ENCODE measurements around the gene PPIL1. TPM values are rescaled to one million over a fixed set of nuclear protein-coding genes. Genes with fewer than 3 reads are reported as not detected.

Gene PPIL1
- total RNA-seq, 2 experiments from 2014 or later = 27.0 to 29.3 TPM

DNA sequence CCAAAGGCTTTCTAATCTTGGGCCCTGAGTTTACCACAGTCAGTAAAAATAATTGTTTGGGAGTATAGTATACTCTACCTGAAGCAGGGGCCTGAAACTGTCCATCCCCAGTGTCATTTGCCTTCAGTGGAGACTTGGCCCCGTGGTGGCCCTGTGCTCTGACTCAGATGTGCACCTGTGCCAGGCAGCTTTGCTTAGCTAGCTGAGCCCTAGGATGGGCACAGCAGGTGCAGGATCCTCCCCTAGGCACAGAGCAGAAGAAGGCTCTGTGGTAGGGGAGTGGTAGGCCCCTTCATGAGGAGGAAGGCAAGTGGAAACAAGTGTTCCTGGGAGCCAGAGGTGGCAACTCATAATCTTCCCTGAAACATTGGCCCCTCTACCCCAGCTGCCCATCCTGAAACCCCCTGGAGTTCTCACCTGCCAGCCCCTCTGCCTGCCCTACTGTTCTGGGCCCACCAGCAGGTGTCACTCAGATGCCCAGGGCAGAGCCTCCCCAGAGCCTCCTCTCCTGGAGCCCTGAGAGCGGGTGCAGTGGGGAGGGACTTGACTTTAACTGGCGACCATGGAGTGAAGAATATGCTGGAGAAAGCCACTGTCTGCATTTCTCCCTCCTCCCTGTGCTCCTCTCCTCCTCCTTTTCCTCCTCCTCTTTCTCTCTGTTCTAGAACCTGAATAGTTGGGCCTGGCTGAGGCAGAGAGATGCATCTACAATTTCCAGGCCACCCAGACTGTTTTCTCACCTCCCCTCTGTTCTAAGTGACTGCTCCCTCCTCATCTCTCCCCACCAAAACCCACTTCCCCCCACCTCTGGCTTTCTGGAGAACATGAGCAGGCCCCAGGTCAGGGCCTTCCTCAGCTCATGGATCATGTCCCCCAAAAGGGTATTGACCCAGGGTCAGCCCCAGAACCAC is 38.2 kb downstream of the PPIL1 start:
- no peaks in the 10 kb centered on the region for H3K36me3 Mint-ChIP-seq (ENCODE audit: low read depth)
- peaks cover 51% of the 10 kb centered on the region for H3K27me3 Mint-ChIP-seq
- POLR2A ChIA-PET = no interaction called here
- no peak overlapping the region for H3K4me3 Mint-ChIP-seq
- no peak for DNase-seq
- no peak overlapping the region for H3K27ac Mint-ChIP-seq
- H3K9me3 Mint-ChIP-seq = no peaks in the 10 kb centered on the region
- CTCF ChIA-PET = interaction anchor here (0.6 to 3.0 kb wide), 8 partner anchors 9 to 490 kb away, joined by 3 to 9 read pairs (median 4); no protein-coding TSS in a partner anchor
- H3K4me1 Mint-ChIP-seq = peaks cover 15% of the 10 kb centered on the region

DNA sequence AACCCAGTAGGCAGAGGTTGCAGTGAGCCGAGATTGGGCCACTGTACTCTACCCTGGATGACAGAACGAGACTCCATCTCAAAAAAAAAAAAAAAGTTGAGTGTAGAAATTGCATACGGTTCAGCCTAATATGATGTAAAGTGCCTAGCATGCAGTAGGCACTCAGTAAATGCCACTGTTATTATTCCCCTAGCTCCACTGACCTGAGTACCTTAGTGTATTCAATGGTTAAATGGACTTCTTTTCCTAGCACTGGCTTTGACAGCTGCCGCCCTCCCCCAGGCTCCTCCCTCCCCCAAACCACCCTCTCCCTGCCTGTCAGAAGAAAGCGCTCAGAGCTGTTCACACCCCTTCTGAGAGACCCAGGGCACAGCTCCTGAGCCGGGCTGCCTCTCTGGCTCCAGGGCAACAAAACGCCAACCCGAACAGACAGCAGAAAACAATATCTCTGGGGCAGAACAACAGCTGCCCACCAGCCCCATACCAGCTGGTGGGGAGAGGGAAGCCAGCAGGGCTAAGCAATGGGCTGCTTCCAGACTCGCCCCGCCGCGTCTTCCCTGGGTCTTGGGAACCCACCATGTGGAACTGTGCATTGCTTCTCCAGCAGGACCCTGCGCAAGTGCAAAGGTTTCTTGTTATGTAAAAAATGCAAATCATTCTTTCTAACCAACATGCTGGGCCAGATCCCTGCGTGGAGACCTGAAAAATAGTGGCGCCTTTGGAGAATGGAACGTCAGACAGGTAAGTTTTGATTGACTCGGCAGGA is 39.8 kb downstream of the PPIL1 start:
- H3K27me3 Mint-ChIP-seq = peaks cover 45% of the 10 kb centered on the region
- H3K36me3 Mint-ChIP-seq (ENCODE audit: low read depth) = no peaks in the 10 kb centered on the region
- CTCF ChIA-PET = interaction anchor here (0.5 to 1.9 kb wide), 11 partner anchors 9 to 700 kb away, joined by 3 to 9 read pairs (median 3); no protein-coding TSS in a partner anchor
- no peak for DNase-seq
- H3K4me1 Mint-ChIP-seq = peaks cover 3% of the 10 kb centered on the region
- POLR2A ChIA-PET = no interaction called here
- H3K4me3 Mint-ChIP-seq = no peak overlapping the region
- no peak overlapping the region for H3K27ac Mint-ChIP-seq
- no peaks in the 10 kb centered on the region for H3K9me3 Mint-ChIP-seq

DNA sequence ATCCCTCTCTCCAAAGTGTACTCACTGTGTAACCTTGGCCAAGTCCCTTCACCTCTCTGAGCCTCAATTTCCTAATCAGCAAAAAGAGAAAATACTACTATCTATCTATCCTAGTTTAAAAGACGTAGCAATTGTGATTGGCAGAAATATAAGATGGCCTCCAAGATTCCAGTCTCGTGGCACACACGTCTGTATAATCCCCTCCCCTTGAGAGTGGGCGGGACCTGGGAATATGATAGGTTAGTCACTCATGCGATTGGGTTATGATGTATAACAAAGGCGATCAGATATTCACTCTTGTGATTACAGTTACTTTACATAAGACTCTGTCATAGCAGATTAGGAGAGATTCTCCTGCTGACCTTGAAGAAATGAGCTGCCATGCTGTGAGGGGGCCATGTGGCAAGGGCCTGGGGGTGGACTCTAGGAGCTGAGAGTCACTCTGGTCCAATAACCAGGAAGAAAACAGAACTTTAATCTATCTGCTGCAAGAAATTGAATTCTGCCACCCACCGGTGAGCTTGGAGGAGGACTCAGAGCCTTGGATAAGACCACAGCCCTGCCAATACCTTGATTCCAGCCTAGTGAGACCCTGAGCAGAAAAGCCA is 41.3 kb downstream of the PPIL1 start:
- ChIA-PET POLR2A (no interaction called here), CTCF (interaction anchor here (1.4 kb wide), 1 partner anchor 12 kb away, joined by 4 read pairs; no protein-coding TSS in a partner anchor)
- no peak overlapping the region for H3K27ac Mint-ChIP-seq
- no peaks in the 10 kb centered on the region for H3K9me3 Mint-ChIP-seq
- peaks cover 32% of the 10 kb centered on the region for H3K27me3 Mint-ChIP-seq
- H3K4me3 Mint-ChIP-seq = no peak overlapping the region
- H3K36me3 Mint-ChIP-seq (ENCODE audit: low read depth) = no peaks in the 10 kb centered on the region
- no peaks in the 10 kb centered on the region for H3K4me1 Mint-ChIP-seq
- no peak for DNase-seq

DNA sequence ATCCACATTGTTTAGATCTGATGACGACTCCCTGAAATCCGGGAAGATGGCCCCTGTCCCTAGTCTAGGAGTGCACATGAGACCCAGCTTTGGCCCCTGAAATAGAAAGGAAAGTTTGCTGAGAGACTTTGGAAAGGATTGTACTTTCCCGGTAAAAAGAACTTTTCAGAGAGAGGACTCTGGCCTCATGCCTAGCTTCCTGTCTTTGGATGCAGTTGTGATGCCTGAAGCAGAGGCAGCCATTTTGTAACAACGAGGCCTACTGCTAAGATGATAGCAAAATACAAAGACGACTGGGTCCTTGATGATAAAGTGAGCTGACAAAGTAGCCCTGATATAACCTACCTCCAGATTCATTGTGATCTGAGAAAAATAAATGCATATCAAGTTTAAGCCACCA is 42.3 kb downstream of the PPIL1 start:
- CTCF ChIA-PET = interaction anchor here (0.7 kb wide), 1 partner anchor 21 kb away, joined by 3 read pairs; no protein-coding TSS in a partner anchor
- H3K27me3 Mint-ChIP-seq = peaks cover 22% of the 10 kb centered on the region
- no peaks in the 10 kb centered on the region for H3K36me3 Mint-ChIP-seq (ENCODE audit: low read depth)
- H3K27ac Mint-ChIP-seq = no peak overlapping the region
- peaks cover 8% of the 10 kb centered on the region for H3K4me1 Mint-ChIP-seq
- H3K4me3 Mint-ChIP-seq = no peak overlapping the region
- POLR2A ChIA-PET = no interaction called here
- H3K9me3 Mint-ChIP-seq = no peaks in the 10 kb centered on the region
- no peak for DNase-seq

DNA sequence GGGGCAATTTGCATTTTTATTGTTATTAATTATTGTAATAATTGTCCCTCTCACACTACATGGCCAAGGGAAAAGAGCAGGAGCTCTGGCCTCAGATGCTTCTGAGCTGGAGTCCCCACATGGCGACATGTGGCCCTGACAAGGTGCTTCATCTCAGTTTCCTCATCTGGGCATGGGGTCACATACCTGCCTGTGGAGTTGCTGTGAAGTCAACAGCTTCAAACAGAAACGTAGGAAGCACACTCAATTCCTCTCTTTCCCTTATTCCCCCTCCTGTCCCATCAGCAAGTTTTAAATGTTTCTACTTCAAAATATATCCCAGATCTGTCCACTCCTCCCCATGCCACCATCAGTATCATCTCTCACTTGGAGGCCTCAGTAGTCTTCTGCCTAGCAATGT is 44.0 kb downstream of the PPIL1 start:
- Mint-ChIP-seq H3K4me1 (peaks cover 12% of the 10 kb centered on the region), H3K9me3 (no peaks in the 10 kb centered on the region), H3K27ac (no peak overlapping the region), H3K27me3 (peaks cover 12% of the 10 kb centered on the region), H3K36me3 (ENCODE audit: low read depth) (no peaks in the 10 kb centered on the region), H3K4me3 (no peak overlapping the region)
- POLR2A ChIA-PET = no interaction called here
- CTCF ChIA-PET = interaction anchor here (1.1 to 2.0 kb wide), 5 partner anchors 17 to 71 kb away, joined by 3 to 7 read pairs (median 4); no protein-coding TSS in a partner anchor
- no peak for DNase-seq

DNA sequence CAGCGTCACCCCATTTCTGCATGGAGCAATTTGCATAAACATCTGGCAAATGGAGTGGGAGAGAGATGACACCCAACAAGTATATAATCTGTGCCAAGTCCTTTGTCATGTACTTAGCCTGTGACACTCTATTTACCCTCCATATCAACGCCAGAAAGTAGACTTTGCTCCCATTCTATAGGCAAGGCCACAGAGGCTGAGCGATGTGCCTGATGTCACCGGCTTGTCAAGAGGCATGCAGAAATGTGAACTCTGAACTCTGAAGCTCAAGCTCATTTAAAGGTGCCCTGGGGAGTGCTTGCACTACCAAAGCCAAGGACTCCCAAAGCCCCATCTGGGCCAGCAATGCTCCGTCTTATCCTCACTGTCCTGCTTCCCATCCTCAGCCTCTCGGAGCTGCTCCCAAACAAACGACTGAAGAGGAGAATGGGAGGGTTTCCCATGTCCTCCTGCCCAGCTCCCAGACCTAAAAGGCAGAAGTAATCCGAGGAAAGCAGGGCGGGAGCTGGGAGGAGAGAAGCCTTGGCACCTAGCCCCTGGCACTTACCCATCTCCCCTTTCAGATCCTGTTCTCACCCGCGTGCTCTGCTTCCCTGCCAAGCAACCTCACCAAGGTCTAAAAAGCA is 44.6 kb downstream of the PPIL1 start:
- Mint-ChIP-seq H3K9me3 (no peaks in the 10 kb centered on the region), H3K36me3 (ENCODE audit: low read depth) (no peaks in the 10 kb centered on the region), H3K4me1 (peaks cover 12% of the 10 kb centered on the region), H3K27me3 (peaks cover 9% of the 10 kb centered on the region), H3K27ac (no peak overlapping the region), H3K4me3 (no peak overlapping the region)
- POLR2A ChIA-PET = no interaction called here
- CTCF ChIA-PET = interaction anchor here (1.1 to 2.0 kb wide), 5 partner anchors 18 to 71 kb away, joined by 3 to 7 read pairs (median 4); no protein-coding TSS in a partner anchor
- DNase-seq = no peak

DNA sequence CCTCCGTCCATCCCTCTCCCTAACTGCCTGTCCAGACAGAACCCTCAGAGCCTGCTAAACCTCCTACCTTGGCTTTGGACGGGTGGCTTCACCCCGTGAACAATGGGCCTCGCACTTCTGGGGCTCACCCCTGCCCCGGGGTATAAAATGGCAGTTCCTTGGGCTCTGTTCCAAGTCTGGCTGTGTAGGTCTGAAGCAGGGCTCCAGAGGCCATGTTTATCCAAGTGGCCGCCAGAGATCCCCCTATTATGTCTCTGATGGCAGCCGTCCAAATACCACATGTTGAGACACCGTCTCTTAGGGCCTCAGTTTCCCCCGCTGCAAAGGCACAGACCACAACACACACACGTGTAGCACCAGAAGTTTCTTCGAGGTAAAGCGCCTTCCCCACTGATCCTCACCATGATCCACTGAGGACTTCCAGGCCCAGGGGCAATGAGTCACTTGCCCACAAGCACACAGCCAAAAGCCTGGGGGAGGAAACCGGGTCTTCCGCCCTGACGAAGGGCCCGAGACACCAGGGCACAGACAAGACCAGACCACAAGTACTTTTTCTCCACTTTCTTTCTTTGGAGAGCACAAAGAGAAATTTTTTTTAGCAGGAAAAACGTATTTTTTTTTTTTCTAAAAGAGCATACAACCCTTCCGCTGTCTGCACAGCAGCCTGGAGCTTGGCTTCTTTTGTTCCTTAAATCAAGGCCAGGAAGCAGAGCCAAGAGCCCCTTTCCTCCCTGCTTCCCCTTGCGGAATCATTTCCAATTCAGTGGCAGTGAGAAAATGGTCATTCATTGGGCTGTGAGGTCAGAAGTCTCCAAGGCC is 47.1 kb downstream of the PPIL1 start:
- POLR2A ChIA-PET = no interaction called here
- CTCF ChIA-PET = interaction anchor here (0.6 to 1.0 kb wide), 2 partner anchors 219 to 228 kb away, joined by 3 read pairs; no protein-coding TSS in a partner anchor
- H3K27ac Mint-ChIP-seq = no peak overlapping the region
- H3K4me3 Mint-ChIP-seq = no peak overlapping the region
- no peaks in the 10 kb centered on the region for H3K9me3 Mint-ChIP-seq
- peaks cover 9% of the 10 kb centered on the region for H3K27me3 Mint-ChIP-seq
- H3K36me3 Mint-ChIP-seq (ENCODE audit: low read depth) = no peaks in the 10 kb centered on the region
- DNase-seq = peak; percentile 27
- H3K4me1 Mint-ChIP-seq = peaks cover 12% of the 10 kb centered on the region

DNA sequence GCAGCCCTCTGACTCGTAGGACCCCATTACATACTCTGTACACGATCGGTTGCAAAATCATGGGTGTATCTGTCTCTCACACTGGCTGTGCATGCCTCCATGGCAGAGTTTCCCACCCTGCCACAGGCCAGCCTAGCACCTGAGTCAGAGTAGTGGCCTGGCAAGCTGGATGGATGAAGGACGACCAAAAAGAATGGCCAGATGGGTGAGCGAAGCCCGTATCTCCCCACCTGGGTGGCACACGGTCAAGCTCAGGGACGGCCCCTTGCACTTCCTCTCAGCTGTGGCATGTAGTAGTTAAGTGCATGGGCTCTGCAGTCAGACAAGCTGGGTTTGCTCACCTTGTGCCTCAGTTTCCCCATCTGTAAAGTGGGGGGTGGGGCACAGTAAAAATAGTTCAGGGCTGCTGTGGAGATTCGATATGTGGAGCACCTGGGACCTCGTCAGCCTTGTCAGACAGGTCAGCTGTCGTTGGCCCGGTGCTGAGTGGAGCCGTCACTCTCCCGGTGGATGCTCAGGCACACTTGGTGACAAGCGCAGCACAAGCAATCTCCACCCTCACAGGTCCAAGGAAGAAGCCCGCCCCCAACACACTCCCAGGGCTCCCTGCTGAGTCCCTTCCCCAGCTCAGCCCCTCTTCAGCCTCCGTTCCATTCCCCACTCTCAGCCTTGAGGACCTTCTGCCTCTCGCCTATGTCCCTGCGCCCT is 47.9 kb downstream of the PPIL1 start:
- peaks cover 18% of the 10 kb centered on the region for H3K4me1 Mint-ChIP-seq
- H3K27ac Mint-ChIP-seq = no peak overlapping the region
- no peak for DNase-seq
- no peak overlapping the region for H3K4me3 Mint-ChIP-seq
- ChIA-PET POLR2A (no interaction called here), CTCF (interaction anchor here (1.2 to 1.6 kb wide), 5 partner anchors 9 to 44 kb away, joined by 3 to 5 read pairs (median 3); no protein-coding TSS in a partner anchor)
- H3K36me3 Mint-ChIP-seq (ENCODE audit: low read depth) = no peaks in the 10 kb centered on the region
- peaks cover 9% of the 10 kb centered on the region for H3K27me3 Mint-ChIP-seq
- H3K9me3 Mint-ChIP-seq = no peaks in the 10 kb centered on the region

DNA sequence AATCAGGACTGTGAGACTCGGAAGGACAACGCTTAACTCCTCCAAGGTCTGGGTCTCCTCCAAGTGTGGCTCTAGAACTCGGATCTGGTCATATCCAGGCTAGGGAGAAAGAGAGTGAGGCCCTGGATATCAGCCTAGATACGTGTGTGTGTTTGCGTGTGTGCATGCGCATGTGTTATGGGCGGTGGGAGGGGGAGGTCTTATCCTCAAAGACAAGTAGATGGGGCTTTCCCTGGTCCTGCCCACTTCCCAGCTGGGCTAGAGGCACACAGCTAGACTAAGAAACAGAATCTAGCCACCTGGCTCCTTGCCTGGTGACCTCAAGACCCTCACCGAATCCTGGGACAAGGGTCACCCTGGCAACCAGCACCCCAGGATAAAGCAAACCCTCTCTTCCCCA is 48.6 kb downstream of the PPIL1 start:
- Mint-ChIP-seq H3K27ac (no peak overlapping the region), H3K4me3 (no peak overlapping the region), H3K27me3 (peaks cover 9% of the 10 kb centered on the region), H3K36me3 (ENCODE audit: low read depth) (no peaks in the 10 kb centered on the region), H3K9me3 (no peaks in the 10 kb centered on the region), H3K4me1 (peaks cover 25% of the 10 kb centered on the region)
- CTCF ChIA-PET = interaction anchor here (0.7 to 1.6 kb wide), 7 partner anchors 9 to 145 kb away, joined by 3 to 5 read pairs (median 3); no protein-coding TSS in a partner anchor
- POLR2A ChIA-PET = no interaction called here
- DNase-seq = no peak

DNA sequence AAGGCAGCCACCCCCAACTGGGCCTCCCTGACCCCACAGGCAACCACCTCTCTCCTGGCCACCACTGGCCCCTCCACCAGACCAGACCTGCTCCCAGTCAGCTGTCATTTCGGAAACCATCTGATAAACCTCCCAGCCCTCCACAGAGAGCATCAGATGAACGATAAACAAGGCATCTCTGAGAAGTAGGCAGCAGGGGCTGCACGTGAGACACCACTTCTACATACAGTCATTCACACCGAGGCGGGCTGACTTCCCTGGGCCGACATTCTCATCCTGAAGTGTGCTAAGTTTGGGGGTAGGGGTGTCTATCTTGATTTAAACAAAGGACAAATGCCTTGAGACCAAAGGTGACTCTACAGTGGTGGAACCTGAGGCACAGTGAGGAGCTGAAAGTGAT is 49.2 kb downstream of the PPIL1 start:
- Mint-ChIP-seq H3K27ac (no peak overlapping the region), H3K36me3 (ENCODE audit: low read depth) (no peaks in the 10 kb centered on the region), H3K9me3 (no peaks in the 10 kb centered on the region), H3K4me3 (no peak overlapping the region), H3K4me1 (peaks cover 28% of the 10 kb centered on the region), H3K27me3 (peaks cover 6% of the 10 kb centered on the region)
- ChIA-PET POLR2A (no interaction called here), CTCF (interaction anchor here (0.7 to 2.2 kb wide), 8 partner anchors 10 to 145 kb away, joined by 3 to 7 read pairs (median 3); no protein-coding TSS in a partner anchor)
- no peak for DNase-seq

DNA sequence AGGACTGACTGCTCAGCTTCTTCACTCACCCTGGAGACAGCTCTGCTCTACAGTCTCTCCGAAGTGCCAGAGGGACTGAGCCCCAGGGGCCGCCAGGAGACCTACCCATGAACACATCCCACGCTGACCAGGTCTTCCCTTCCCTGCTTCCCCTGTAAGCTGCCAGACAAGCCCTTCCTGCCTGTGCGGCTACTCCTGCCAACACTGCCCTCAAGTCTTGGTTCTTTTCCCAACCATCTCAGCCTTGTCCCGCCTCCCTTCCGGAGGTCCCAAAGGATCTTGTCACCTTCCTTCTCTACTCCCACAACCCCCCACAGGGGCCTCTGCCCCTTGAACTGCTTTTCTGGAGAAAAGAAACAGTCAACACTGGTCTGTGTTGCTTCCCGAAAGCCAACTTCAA is 50.4 kb downstream of the PPIL1 start:
- H3K4me3 Mint-ChIP-seq = no peak overlapping the region
- no peak overlapping the region for H3K27ac Mint-ChIP-seq
- no peaks in the 10 kb centered on the region for H3K36me3 Mint-ChIP-seq (ENCODE audit: low read depth)
- DNase-seq = no peak
- no peaks in the 10 kb centered on the region for H3K9me3 Mint-ChIP-seq
- ChIA-PET POLR2A (no interaction called here), CTCF (interaction anchor here (1.0 to 2.2 kb wide), 3 partner anchors 11 to 13 kb away, joined by 3 to 7 read pairs (median 3); no protein-coding TSS in a partner anchor)
- H3K4me1 Mint-ChIP-seq = peaks cover 28% of the 10 kb centered on the region
- H3K27me3 Mint-ChIP-seq = peaks cover 3% of the 10 kb centered on the region
